IPS-NIHi7 (cell line): ENCODE data around the gene TEX261.
"Not testable (repeated sequence)": the region's sequence is repeated elsewhere in the genome, so short reads cannot be mapped to it uniquely, and the experiment has no call there.

Source experiments
- DNase-seq: peaks from one replicate; pipeline ENCODE4 v3.0.0; 2012; ENCODE audit warnings: mixed read lengths; ENCODE audit errors: extremely low spot score

The TEX261 gene

GRCh38 chr2:71000780-71001591 lies 6.3 kb upstream of the TEX261 start:
- DNase-seq = peak; percentile 79

- not testable (repeated sequence) for DNase-seq
These were observed 5.3 kb upstream of the TEX261 start for GRCh38 chr2:70999931-71000330.

- no peak for DNase-seq
These were observed 4.7 kb upstream of the TEX261 start for GRCh38 chr2:70999362-70999761.

- not testable (repeated sequence) for DNase-seq
These were observed 4.2 kb upstream of the TEX261 start for GRCh38 chr2:70998885-70999284.

- DNase-seq = peak; percentile 46
These were observed 705 bp upstream of the TEX261 start for GRCh38 chr2:70995426-70995729.

- peak; percentile 20 for DNase-seq
These were observed 519 bp downstream of the TEX261 start for GRCh38 chr2:70994009-70994698.

GRCh38 chr2:70992945-70993853 lies 1.5 kb downstream of the TEX261 start:
- peak; percentile 1 for DNase-seq

GRCh38 chr2:70991742-70992141 lies 2.9 kb downstream of the TEX261 start:
- no peak for DNase-seq

GRCh38 chr2:70991142-70991541 lies 3.5 kb downstream of the TEX261 start:
- no peak for DNase-seq

- DNase-seq = no peak
These were observed 4.5 kb downstream of the TEX261 start for GRCh38 chr2:70990216-70990615.

- DNase-seq = no peak
These were observed 5.7 kb downstream of the TEX261 start for GRCh38 chr2:70988726-70989648.

GRCh38 chr2:70988151-70988550 lies 6.5 kb downstream of the TEX261 start:
- no peak for DNase-seq

GRCh38 chr2:70987386-70987785 lies 7.3 kb downstream of the TEX261 start:
- no peak for DNase-seq

GRCh38 chr2:70986499-70987189 lies 8.0 kb downstream of the TEX261 start:
- no peak for DNase-seq

GRCh38 chr2:70985956-70986355 lies 8.7 kb downstream of the TEX261 start:
- no peak for DNase-seq

- DNase-seq = no peak
These were observed 9.4 kb downstream of the TEX261 start for GRCh38 chr2:70985283-70985688.

GRCh38 chr2:70984576-70985282 lies 9.9 kb downstream of the TEX261 start:
- peak; percentile 85 for DNase-seq

- DNase-seq = no peak
These were observed 10.5 kb downstream of the TEX261 start for GRCh38 chr2:70984228-70984575.

- no peak for DNase-seq
These were observed 11.0 kb downstream of the TEX261 start for GRCh38 chr2:70983506-70984227.
